ENCODE measurements around the gene NUCB1. TPM values are rescaled to one million over a fixed set of nuclear protein-coding genes. Genes with fewer than 3 reads are reported as not detected.
"Not testable (repeated sequence)": the region's sequence is repeated elsewhere in the genome, so short reads cannot be mapped to it uniquely, and the experiment has no call there.

Gene NUCB1
- polyA plus RNA-seq, 10 donors = 118 to 190 (median 146) TPM

DNA sequence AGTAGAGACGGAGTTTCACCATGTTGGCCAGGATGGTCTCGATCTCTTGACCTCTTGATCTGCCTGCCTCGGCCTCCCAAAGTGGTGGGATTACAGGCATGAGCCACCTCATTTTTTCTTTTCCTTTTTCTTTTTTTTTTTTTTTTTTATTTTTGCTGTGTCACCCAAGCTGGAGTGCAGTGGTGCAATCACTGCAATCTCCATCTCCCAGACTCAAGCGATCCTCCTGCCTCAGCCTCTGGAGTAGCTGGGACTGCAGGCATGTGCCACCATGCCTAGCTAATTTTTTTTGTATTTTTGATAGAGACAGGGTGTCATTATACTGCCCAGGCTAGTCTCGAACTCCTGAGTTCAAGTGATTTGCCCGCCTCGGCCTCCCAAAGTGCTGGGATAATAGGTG lies 2.2 kb downstream of the NUCB1 start:
- DNase-seq = not testable (repeated sequence)

DNA sequence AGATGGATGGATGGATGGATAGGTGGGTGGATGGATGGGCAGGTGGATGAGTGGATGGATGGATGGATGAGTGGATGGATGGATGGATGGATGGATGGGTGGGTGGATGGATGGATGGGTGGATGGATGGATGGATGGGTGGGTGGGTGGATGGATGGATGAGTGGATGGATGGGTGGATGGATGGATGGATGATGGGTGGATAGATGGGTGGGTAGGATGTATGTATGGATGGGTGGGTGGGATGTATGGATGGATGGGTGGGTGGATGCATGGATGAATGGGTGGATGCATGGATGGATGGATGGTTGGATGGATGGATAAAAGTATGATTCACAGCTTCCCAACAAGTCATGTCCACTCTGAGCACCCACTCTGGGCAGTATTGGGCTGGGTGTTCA lies 3.7 kb downstream of the NUCB1 start:
- not testable (repeated sequence) for DNase-seq

- DNase-seq = no peak
Observed at GRCh38 chr19:48905664-48906063, 5.6 kb downstream of the NUCB1 start.

GRCh38 chr19:48906324-48906723 lies 6.2 kb downstream of the NUCB1 start:
- no peak for DNase-seq

- DNase-seq = no peak
Observed at GRCh38 chr19:48907671-48908070, 7.6 kb downstream of the NUCB1 start.

DNA sequence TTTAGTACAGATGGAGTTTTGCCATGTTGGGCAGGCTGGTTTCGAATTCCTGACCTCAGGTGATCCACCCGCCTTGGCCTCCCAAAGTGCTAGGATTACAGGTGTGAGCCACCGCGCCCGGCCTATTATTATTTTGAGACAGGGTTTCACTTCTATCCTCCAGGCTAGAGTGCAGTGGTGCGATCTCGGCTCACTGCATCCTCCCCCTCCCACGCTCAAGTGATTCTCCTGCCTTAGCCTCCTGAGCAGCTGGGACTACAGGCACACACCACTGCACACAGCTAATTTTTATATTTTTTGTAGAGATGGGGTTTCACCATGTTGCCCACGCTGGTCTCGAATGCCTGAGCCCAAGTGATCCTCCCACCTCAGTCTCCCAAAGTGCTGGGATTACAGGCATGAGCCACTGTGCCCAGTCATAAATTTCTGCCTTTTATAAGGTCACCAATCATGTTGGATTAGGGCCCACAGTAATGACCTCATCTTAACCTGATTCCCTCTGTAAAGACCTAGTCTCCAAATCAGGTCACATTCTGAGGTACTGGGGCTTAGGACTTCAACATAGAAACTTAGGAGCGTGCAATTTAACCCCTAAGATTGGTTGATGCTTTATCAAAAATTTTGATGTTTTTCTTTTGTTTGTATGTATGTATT lies 9.4 kb downstream of the NUCB1 start:
- not testable (repeated sequence) for DNase-seq

GRCh38 chr19:48910803-48911202 lies 10.7 kb downstream of the NUCB1 start:
- DNase-seq = no peak

GRCh38 chr19:48913114-48913889 lies 13.2 kb downstream of the NUCB1 start:
- DNase-seq = no peak

- no peak for DNase-seq
Observed at GRCh38 chr19:48914181-48914580, 14.1 kb downstream of the NUCB1 start.

- DNase-seq = no peak
Observed at GRCh38 chr19:48915757-48916156, 15.6 kb downstream of the NUCB1 start.

DNA sequence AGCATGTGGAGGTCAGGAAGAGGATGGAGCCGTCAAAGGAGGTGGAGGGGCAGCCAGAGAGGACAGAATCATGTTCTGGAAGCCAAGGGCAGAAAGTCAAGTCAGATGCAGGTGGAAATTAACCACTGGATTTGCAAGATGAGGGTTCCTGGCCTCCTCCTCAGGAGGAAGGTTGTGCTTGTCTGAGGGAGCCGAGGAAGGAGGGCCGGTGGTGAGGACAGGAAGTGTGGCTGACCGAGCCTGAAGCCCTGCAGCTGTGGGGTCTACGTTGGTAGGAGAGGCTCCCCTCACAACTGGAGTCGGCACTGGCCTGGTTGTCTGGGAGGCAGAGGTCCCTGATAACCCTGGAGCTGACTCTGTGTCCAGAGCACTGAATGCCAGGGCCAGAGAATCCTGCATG lies 18.0 kb downstream of the NUCB1 start:
- no peak for DNase-seq

GRCh38 chr19:48918801-48919247 lies 18.7 kb downstream of the NUCB1 start:
- no peak for DNase-seq

GRCh38 chr19:48919271-48919670 lies 19.2 kb downstream of the NUCB1 start:
- not testable (repeated sequence) for DNase-seq

DNA sequence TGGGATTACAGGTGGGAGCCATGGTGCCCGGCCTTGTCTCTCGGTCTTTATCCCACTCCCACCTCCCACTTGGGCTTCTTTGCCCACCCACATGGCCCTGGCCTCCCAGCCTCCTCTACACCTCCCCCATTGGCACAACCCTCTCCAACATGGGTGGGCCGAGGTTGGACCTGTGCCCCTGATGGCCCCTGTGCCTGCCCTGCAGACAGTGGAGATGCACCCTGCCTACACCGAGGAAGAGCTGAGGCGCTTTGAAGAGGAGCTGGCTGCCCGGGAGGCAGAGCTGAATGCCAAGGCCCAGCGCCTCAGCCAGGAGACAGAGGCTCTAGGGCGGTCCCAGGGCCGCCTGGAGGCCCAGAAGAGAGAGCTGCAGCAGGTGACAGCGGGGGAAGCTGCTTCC lies 20.8 kb downstream of the NUCB1 start:
- DNase-seq = no peak

DNA sequence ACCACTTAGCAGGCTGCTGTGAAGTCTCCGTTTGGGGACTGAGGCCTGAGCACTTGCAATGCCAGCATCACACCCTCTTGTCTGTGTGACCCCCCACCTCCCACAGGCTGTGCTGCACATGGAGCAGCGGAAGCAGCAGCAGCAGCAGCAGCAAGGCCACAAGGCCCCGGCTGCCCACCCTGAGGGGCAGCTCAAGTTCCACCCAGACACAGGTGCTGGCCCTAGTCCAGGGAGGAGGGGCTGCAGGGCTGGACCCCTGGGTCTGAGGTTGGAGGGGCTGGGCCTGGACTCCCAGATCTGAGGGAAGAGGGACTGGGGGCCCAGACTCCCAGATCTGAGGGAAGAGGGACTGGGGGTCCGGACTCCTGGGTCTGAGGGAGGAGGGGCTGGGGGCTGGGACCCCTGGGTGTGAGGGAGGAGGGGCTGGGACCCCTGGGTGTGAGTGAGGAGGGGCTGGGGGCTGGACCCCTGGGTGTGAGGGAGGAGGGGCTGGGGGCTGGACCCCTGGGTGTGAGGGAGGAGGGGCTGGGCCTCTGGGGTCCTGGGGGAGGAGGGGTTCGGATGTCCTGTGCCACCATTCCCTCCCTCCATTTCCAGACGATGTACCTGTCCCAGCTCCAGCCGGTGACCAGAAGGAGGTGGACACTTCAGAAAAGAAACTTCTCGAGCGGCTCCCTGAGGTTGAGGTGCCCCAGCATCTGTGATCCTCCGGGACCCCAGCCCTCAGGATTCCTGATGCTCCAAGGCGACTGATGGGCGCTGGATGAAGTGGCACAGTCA lies 21.8 kb downstream of the NUCB1 start:
- no peak for DNase-seq

DNA sequence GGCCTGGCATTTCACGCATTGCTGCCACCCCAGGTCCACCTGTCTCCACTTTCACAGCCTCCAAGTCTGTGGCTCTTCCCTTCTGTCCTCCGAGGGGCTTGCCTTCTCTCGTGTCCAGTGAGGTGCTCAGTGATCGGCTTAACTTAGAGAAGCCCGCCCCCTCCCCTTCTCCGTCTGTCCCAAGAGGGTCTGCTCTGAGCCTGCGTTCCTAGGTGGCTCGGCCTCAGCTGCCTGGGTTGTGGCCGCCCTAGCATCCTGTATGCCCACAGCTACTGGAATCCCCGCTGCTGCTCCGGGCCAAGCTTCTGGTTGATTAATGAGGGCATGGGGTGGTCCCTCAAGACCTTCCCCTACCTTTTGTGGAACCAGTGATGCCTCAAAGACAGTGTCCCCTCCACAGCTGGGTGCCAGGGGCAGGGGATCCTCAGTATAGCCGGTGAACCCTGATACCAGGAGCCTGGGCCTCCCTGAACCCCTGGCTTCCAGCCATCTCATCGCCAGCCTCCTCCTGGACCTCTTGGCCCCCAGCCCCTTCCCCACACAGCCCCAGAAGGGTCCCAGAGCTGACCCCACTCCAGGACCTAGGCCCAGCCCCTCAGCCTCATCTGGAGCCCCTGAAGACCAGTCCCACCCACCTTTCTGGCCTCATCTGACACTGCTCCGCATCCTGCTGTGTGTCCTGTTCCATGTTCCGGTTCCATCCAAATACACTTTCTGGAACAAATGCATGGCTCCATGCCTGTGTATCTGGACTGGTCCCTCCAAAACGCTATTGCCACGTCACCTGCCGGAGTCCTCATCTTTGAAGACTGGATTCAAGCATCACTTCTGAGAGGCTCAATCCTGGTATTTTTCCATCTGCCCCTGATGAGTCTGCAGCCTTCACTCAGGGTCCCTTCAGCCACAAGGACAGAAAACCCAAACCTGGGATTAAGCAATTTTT lies 22.7 kb downstream of the NUCB1 start:
- no peak for DNase-seq

DNA sequence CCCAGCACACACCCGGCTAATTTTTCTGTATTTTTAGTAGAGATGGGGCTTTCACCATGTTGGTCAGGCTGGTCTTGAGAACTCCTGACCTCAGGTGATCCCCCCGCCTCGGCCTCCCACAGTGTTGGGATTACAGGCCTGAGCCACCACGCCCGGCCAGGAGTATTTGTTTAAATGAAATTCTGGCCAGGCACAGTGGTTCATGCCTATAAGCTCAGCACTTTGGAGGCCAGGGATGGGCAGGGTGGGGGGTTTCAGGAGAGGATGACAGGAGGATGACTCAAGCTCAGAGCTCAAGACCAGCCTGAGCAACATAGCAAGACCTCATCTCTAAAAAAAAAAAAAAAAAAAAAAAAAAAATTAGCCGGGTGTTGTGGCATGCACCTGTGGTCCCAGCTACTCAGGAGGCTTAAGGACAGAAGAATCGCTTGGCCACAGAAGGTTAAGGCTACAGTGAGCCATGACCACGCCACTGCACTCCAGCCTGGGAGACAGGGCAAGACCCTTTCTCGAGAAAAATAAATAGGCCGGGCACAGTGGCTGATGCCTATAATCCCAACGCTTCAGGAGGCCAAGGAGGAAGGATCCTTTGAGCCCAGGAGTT lies 25.2 kb downstream of the NUCB1 start:
- peak in 1 of 3 donors; percentile 29 for DNase-seq

GRCh38 chr19:48925890-48926289 lies 25.8 kb downstream of the NUCB1 start:
- not testable (repeated sequence) for DNase-seq

- peak in 2 of 3 donors; percentile 49 to 84 for DNase-seq
Observed at GRCh38 chr19:48926909-48927308, 26.8 kb downstream of the NUCB1 start.

GRCh38 chr19:48927692-48928091 lies 27.6 kb downstream of the NUCB1 start:
- DNase-seq = not testable (repeated sequence)

All from muscle of back (tissue), 11 donors.